Naive thymus-derived CD4-positive, alpha-beta T cell (primary cell): ENCODE data around the gene TBPL2. TPM values are rescaled to one million over a fixed set of nuclear protein-coding genes. Genes with fewer than 3 reads are reported as not detected.

Experiments
- ATAC-seq: fragments of 150-1000 bp; cut with Tn5 transposase; 2 replicates; pipeline ENCODE4 v1.10.0; 2021; ENCODE audit warnings: mild to moderate bottlenecking, moderate library complexity
- CTCF ChIA-PET: fragments of 350-600 bp; sonication (Branson Sonifier 250); formaldehyde crosslinking; loops from one replicate; lab custom pipeline; 2021; ENCODE audit warnings: antibody characterized with exemption; lab: Charles Lee
- POLR2A ChIA-PET: fragments of 350-600 bp; sonication (Branson Sonifier 250); formaldehyde crosslinking; loops from one replicate; lab custom pipeline; 2021; ENCODE audit warnings: antibody characterized with exemption, inconsistent platforms; lab: Charles Lee
- DNase-seq, 9 donors: peaks; one replicate each; pipeline versions ENCODE4 v3.0.0 to v3.0.0-alpha.2; 2020 to 2022; ENCODE audit warnings: mixed read lengths in 1 of 9
- H3K27ac ChIP-seq: one replicate; pipeline ENCODE4 v1.7.0; 2013; ENCODE audit warnings: mild to moderate bottlenecking, low read depth, low read length, moderate library complexity
- H3K27me3 ChIP-seq, 2 donors: one replicate each; pipeline ENCODE4 v1.7.0; 2013; ENCODE audit warnings: low read length in 2 of 2, mild to moderate bottlenecking in 2 of 2, moderate library complexity in 2 of 2; ENCODE audit not compliant: control insufficient read depth in 2 of 2, insufficient read depth in 2 of 2
- H3K36me3 ChIP-seq, 3 experiments: 1 replicate in 2 of 3; 2 replicates in 1 of 3; pipeline ENCODE4 v1.7.0; 2013; ENCODE audit warnings: low read length in 3 of 3, mild to moderate bottlenecking in 3 of 3, moderate library complexity in 1 of 3; ENCODE audit not compliant: insufficient read depth in 3 of 3, control insufficient read depth in 2 of 3
- H3K4me1 ChIP-seq, 2 donors: one replicate each; pipeline ENCODE4 v1.7.0; 2013; ENCODE audit warnings: low read length in 2 of 2, mild to moderate bottlenecking in 2 of 2, moderate library complexity in 1 of 2; ENCODE audit not compliant: control insufficient read depth in 2 of 2, insufficient read depth in 2 of 2
- H3K4me3 ChIP-seq: 2 replicates; pipeline ENCODE4 v1.7.0; 2013; ENCODE audit warnings: mild to moderate bottlenecking, low read length
- H3K9me3 ChIP-seq, 3 experiments: 1 replicate in 2 of 3; 2 replicates in 1 of 3; pipeline ENCODE4 v1.7.0; 2013; ENCODE audit warnings: low read length in 3 of 3; ENCODE audit not compliant: control insufficient read depth in 2 of 3
- H3K27ac Mint-ChIP-seq, 9 donors: one replicate each; pipeline ENCODE4 v1.8.0; 2020 to 2022; ENCODE audit warnings: mixed read lengths in 9 of 9, mild to moderate bottlenecking in 8 of 9, moderate library complexity in 5 of 9, inconsistent platforms in 2 of 9
- H3K27me3 Mint-ChIP-seq, 5 donors: one replicate each; pipeline ENCODE4 v1.8.0; 2021 to 2022; ENCODE audit warnings: mixed read lengths in 5 of 5, mild to moderate bottlenecking in 1 of 5
- H3K36me3 Mint-ChIP-seq, 5 donors: one replicate each; pipeline ENCODE4 v1.8.0; 2020 to 2022; ENCODE audit warnings: mixed read lengths in 5 of 5, mild to moderate bottlenecking in 3 of 5, inconsistent platforms in 1 of 5
- H3K4me1 Mint-ChIP-seq, 7 donors: one replicate each; pipeline ENCODE4 v1.8.0; 2020 to 2022; ENCODE audit warnings: mixed read lengths in 7 of 7, mild to moderate bottlenecking in 3 of 7, inconsistent platforms in 1 of 7
- H3K4me3 Mint-ChIP-seq, 10 donors: one replicate each; pipeline ENCODE4 v1.8.0; 2020 to 2022; ENCODE audit warnings: mild to moderate bottlenecking in 10 of 10, mixed read lengths in 10 of 10, moderate library complexity in 6 of 10, inconsistent platforms in 2 of 10
- H3K9me3 Mint-ChIP-seq, 11 donors: one replicate each; pipeline ENCODE4 v1.8.0; 2020 to 2022; ENCODE audit warnings: mixed read lengths in 11 of 11, mild to moderate bottlenecking in 4 of 11, inconsistent platforms in 1 of 11, moderate library complexity in 1 of 11
- intact Hi-C, 2 donors: fragments of 100-400 bp; cut with micrococcal nuclease; formaldehyde crosslinking; loops; one replicate each; pipeline ENCODE4 v1.15.1; 2023
- polyA plus RNA-seq, 2 donors: library from polyadenylated mRNA; unstranded; fragments of 300-500 nt; fragmentation: Illumina TruSeq; gene quantifications; one replicate each; pipeline ENCODE4 v1.2.3, GENCODE V29; 2021
- total RNA-seq, 6 experiments: library from RNA in 5 of 6; stranded (reverse) in 5 of 6; gene quantifications; 1 replicate in 5 of 6; 2 replicates in 1 of 6; pipeline ENCODE4 v1.2.3 and lab custom pipeline; 2021 to 2026

Gene TBPL2
- total and polyA plus RNA-seq, 7 experiments from 2014 or later = not detected

DNA sequence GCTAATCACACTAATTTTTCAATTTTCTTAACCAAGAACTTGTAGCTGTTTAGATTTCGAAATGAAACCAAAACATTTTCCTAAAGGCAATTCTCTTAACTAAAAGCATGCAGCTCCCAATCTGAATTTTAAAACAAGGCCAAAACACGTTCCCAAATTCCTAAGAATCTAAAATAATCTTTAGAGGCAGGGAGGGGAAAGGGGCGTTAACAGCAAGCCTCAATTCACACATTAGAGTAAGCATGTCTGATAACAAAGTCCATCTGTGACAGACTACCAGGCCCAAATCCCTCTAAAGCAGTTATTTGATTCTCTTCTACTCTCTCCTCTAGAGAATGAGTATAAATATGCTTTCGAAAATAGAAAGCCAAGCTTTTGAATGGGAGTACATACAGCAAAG lies 29.5 kb downstream of the TBPL2 start:
- Histone ChIP-seq H3K36me3 (peaks cover 0 to 7% (median 0%) of the 10 kb centered on the region in 3 experiments), H3K4me3 (peak overlapping the region; percentile 68), H3K27ac (peak overlapping the region; percentile 86), H3K9me3 (no peaks in the 10 kb centered on the region), H3K4me1 (peaks cover 11 to 16% of the 10 kb centered on the region in 2 donors), H3K27me3 (no peaks in the 10 kb centered on the region)
- H3K9me3 Mint-ChIP-seq = no peaks in the 10 kb centered on the region
- DNase-seq = no peak
- H3K27me3 Mint-ChIP-seq = peaks cover 0 to 5% (median 0%) of the 10 kb centered on the region in 5 donors
- H3K36me3 Mint-ChIP-seq = peaks cover 0 to 3% (median 0%) of the 10 kb centered on the region in 5 donors
- ChIA-PET POLR2A (interaction anchor here (0.7 to 1.3 kb wide), 6 partner anchors 14 to 166 kb away, joined by 3 to 4 read pairs (median 3); no protein-coding TSS in a partner anchor), CTCF (interaction anchor here (1.0 kb wide), 1 partner anchor 140 kb away, joined by 4 read pairs; no protein-coding TSS in a partner anchor)
- peak overlapping the region; percentile 68 to 94 (median 92) for H3K4me3 Mint-ChIP-seq
- peaks cover 31 to 64% (median 48%) of the 10 kb centered on the region in 7 donors for H3K4me1 Mint-ChIP-seq
- intact Hi-C loops = loop anchor here (1.0 to 10.0 kb wide), 8 partner anchors 25 to 906 kb away; partner anchors contain the start of genes DLGAP5 (in 2 of the 2), FBXO34 (in 2 of the 2), CGRRF1 (in 1 of the 2) and KTN1 (in 1 of the 2)
- H3K27ac Mint-ChIP-seq = peak overlapping the region; percentile 80 to 95 (median 90)
- ATAC-seq = no peak

DNA sequence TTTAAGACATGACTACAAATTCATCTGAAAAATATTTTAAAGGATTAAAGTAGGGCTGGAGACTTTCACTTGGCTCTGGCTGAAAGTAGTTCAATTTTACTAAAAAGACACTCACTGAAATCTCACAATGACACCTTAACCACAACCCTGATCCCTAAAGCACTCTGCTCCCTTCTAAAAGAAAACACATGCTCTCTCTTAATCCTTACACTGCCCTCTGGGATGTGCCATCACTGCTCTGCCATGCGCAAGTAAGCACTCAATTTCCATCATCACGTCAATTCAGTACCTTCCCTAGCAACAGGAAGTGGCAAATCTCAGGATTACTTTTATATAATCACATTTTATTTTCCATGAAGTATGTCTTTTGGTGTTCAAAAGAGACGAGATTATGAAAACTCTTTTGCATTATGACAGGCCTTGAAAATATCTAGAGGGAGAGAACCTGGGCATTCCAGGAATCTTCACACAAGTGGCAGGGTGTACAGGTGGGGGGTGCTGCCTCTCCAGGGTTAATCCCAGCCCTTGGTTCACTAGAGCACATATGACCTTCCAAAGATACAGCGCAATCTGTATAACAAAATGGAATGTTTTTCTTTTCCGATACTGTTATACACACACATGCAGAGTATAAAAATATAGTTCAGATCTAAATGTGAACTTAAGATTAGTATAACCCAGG lies 36.1 kb downstream of the TBPL2 start:
- POLR2A ChIA-PET = interaction anchor here (0.6 kb wide), 1 partner anchor 41 kb away, joined by 5 read pairs; no protein-coding TSS in a partner anchor
- no peak for ATAC-seq
- Mint-ChIP-seq H3K36me3 (peaks cover 0 to 7% (median 0%) of the 10 kb centered on the region in 5 donors), H3K4me3 (peak overlapping the region in 2 of 10 donors; percentile 7 to 13), H3K4me1 (peaks cover 11 to 78% (median 63%) of the 10 kb centered on the region in 7 donors), H3K27me3 (no peaks in the 10 kb centered on the region), H3K9me3 (no peaks in the 10 kb centered on the region), H3K27ac (peak overlapping the region in 2 of 9 donors; percentile 3 to 54)
- intact Hi-C loops = no loop called here
- no peaks in the 10 kb centered on the region for H3K36me3 ChIP-seq
- no peak overlapping the region for H3K4me3 ChIP-seq
- DNase-seq = no peak
- no peaks in the 10 kb centered on the region for H3K27me3 ChIP-seq
- CTCF ChIA-PET = no interaction called here
- H3K4me1 ChIP-seq = peaks cover 0 to 4% of the 10 kb centered on the region in 2 donors
- H3K27ac ChIP-seq = no peak overlapping the region
- H3K9me3 ChIP-seq = no peaks in the 10 kb centered on the region

DNA sequence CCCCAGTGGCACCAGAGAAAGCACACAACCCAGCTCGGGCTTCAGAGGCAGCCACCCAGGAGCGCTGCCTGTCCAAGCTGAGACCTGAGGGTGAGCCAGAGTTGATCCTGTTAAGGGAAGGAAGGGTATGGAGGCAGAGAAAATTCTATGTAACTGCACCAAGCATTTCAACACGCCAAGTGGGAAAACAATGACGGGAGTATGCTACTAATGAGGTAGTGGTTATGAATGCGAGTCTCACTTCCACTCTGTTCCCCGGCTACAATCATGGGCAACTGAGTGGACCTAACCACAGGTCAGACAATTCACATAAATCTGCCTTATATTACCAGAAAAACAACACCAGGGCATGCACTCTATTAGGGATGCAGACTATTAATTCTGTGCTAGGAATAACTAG lies 38.7 kb downstream of the TBPL2 start:
- CTCF ChIA-PET = no interaction called here
- Histone ChIP-seq H3K27ac (no peak overlapping the region), H3K4me3 (no peak overlapping the region), H3K4me1 (peaks cover 0 to 4% of the 10 kb centered on the region in 2 donors), H3K36me3 (peaks cover 0 to 4% (median 0%) of the 10 kb centered on the region in 3 experiments), H3K27me3 (no peaks in the 10 kb centered on the region), H3K9me3 (no peaks in the 10 kb centered on the region)
- H3K36me3 Mint-ChIP-seq = peaks cover 0 to 15% (median 0%) of the 10 kb centered on the region in 5 donors
- peak overlapping the region in 1 of 9 donors; percentile 70 for H3K27ac Mint-ChIP-seq
- no peaks in the 10 kb centered on the region for H3K9me3 Mint-ChIP-seq
- POLR2A ChIA-PET = no interaction called here
- ATAC-seq = no peak
- H3K27me3 Mint-ChIP-seq = no peaks in the 10 kb centered on the region
- peaks cover 8 to 67% (median 58%) of the 10 kb centered on the region in 7 donors for H3K4me1 Mint-ChIP-seq
- no peak for DNase-seq
- H3K4me3 Mint-ChIP-seq = no peak overlapping the region
- intact Hi-C loops = no loop called here

DNA sequence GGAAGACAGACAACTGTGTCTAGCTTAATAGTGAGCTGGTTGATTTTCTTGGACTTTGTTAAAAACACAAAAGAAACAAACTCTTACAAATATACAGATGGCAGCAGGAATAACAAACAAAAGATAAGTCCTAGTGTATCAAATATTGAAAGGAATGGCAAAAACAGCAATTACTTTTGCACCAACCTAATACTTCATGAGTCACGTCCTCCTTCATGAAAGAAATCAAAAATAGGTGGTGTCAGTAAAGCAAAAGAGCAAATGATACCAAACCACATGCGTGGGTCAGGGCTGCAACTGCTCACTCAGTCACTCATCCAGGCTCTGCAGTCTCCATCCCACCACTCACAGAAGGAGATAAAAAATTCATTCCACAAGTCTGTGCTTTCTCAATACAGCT lies 40.6 kb downstream of the TBPL2 start:
- ChIA-PET POLR2A (no interaction called here), CTCF (no interaction called here)
- peaks cover 10 to 48% (median 40%) of the 10 kb centered on the region in 7 donors for H3K4me1 Mint-ChIP-seq
- Histone ChIP-seq H3K4me1 (peaks cover 0 to 4% of the 10 kb centered on the region in 2 donors), H3K27ac (no peak overlapping the region), H3K4me3 (no peak overlapping the region), H3K36me3 (peaks cover 0 to 9% (median 4%) of the 10 kb centered on the region in 3 experiments), H3K27me3 (no peaks in the 10 kb centered on the region), H3K9me3 (no peaks in the 10 kb centered on the region)
- no peaks in the 10 kb centered on the region for H3K9me3 Mint-ChIP-seq
- no peaks in the 10 kb centered on the region for H3K27me3 Mint-ChIP-seq
- no peak for DNase-seq
- ATAC-seq = no peak
- intact Hi-C loops = no loop called here
- peaks cover 0 to 29% (median 12%) of the 10 kb centered on the region in 5 donors for H3K36me3 Mint-ChIP-seq
- H3K27ac Mint-ChIP-seq = no peak overlapping the region
- no peak overlapping the region for H3K4me3 Mint-ChIP-seq

DNA sequence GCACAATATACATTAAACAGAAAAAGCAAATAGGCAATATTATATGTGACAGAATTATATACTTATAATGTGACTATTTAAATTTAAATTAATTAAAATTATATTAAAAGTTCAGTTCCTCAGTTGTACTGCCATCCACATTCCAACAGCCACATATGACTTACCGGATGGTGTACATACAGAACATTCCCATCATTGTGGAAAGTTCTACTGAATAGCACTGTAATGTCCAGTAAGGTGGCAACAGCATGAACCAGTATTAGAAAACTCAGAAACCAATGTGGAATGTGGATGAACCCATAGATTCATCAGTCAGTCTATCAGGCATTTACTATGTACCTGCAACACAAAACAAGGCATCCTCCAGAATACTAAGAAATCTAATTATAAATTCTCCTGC lies 41.2 kb downstream of the TBPL2 start:
- ChIA-PET POLR2A (no interaction called here), CTCF (no interaction called here)
- no peak overlapping the region for H3K4me3 Mint-ChIP-seq
- DNase-seq (no peak), ATAC-seq (no peak)
- intact Hi-C loops = no loop called here
- Histone ChIP-seq H3K27ac (no peak overlapping the region), H3K4me3 (no peak overlapping the region), H3K27me3 (no peaks in the 10 kb centered on the region), H3K4me1 (peaks cover 0 to 1% of the 10 kb centered on the region in 2 donors), H3K9me3 (no peaks in the 10 kb centered on the region), H3K36me3 (peaks cover 0 to 12% (median 5%) of the 10 kb centered on the region in 3 experiments)
- H3K9me3 Mint-ChIP-seq = no peaks in the 10 kb centered on the region
- peaks cover 0 to 35% (median 15%) of the 10 kb centered on the region in 5 donors for H3K36me3 Mint-ChIP-seq
- peaks cover 9 to 41% (median 33%) of the 10 kb centered on the region in 7 donors for H3K4me1 Mint-ChIP-seq
- no peaks in the 10 kb centered on the region for H3K27me3 Mint-ChIP-seq
- H3K27ac Mint-ChIP-seq = no peak overlapping the region

DNA sequence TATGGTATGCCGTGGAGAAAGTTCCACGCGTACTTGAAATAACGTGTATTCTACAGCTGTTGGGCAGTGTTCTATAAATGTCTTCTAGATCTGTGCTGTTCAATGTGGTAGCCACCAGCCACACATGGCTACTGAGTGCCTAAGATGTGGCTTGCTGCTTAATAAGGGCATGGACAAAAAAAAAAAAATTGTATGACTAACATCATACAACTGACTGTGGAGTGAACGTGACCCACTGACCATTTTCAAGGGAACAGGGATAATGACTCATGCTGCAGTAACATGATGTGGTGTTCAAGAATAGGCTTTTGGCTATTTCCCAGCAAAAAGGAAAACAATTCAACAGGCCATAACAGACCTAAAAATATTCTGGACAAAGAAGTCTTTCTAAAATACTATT lies 41.7 kb downstream of the TBPL2 start:
- no peaks in the 10 kb centered on the region for H3K9me3 Mint-ChIP-seq
- Histone ChIP-seq H3K4me3 (no peak overlapping the region), H3K27me3 (no peaks in the 10 kb centered on the region), H3K27ac (no peak overlapping the region), H3K36me3 (peaks cover 0 to 12% (median 5%) of the 10 kb centered on the region in 3 experiments), H3K9me3 (no peaks in the 10 kb centered on the region), H3K4me1 (no peaks in the 10 kb centered on the region)
- H3K36me3 Mint-ChIP-seq = peaks cover 0 to 35% (median 15%) of the 10 kb centered on the region in 5 donors
- no peak overlapping the region for H3K4me3 Mint-ChIP-seq
- intact Hi-C loops = no loop called here
- no peak overlapping the region for H3K27ac Mint-ChIP-seq
- H3K4me1 Mint-ChIP-seq = peaks cover 7 to 37% (median 32%) of the 10 kb centered on the region in 7 donors
- DNase-seq (no peak), ATAC-seq (no peak)
- ChIA-PET CTCF (no interaction called here), POLR2A (no interaction called here)
- no peaks in the 10 kb centered on the region for H3K27me3 Mint-ChIP-seq
